Stimulated activated CD8-positive, alpha-beta memory T cell treated with anti-CD3 and anti-CD28 coated beads, Interleukin-7, amount 100 ng/mL, for 4 hours (primary cell): ENCODE results near the gene ZNF566.
"Not testable (repeated sequence)": the region's sequence is repeated elsewhere in the genome, so short reads cannot be mapped to it uniquely, and the experiment has no call there.

ENCODE experiments used
- DNase-seq, 2 donors: peaks; one replicate each; pipeline ENCODE4 v3.0.0-alpha.2; 2020; ENCODE audit warnings: low read depth in 2 of 2

The ZNF566 gene

DNA sequence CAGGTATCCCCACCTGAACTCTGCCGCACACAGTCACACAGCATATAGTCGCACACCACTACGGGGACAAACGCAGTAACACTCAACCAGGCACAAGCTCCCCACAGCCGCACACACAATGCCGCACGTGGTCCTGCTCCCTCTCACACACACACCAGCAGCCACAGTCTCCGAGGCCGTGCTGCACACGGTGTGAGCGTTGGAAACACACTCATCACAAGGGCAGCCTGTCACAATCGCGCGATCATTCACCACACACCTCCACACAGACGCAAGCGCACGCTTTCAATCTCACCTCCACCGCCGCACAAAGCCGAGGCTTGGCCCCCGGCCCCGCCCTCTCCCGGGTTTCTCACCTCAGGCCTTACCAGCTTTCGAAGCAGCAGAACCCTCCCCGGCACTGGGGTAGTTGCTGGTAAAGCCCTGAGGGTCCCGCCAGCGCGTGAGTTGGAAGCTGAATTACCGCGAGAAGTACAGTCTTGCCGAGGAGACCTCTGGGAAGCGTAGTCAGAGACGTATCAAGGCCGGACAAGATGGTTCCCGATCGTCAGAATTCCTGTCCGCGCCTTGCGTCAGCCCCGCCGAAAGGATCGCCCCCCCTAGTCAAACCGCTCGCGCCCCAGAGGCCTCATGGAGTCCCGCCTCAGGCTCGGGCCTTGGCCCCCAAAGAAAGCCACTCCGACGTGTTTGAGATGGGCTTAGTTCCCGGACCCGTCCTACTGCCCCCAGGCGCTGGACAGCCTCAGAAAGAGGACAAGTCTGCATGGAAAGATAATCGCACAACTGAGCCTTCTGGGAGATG, at the start of gene ZNF566:
TSS of gene ZNF566 (minus strand) at position 444 of the 802 bp plus-strand sequence. CDS start 13,004 bp downstream, outside the sequence.
- DNase-seq, result peak; percentile 93 to 95

DNA sequence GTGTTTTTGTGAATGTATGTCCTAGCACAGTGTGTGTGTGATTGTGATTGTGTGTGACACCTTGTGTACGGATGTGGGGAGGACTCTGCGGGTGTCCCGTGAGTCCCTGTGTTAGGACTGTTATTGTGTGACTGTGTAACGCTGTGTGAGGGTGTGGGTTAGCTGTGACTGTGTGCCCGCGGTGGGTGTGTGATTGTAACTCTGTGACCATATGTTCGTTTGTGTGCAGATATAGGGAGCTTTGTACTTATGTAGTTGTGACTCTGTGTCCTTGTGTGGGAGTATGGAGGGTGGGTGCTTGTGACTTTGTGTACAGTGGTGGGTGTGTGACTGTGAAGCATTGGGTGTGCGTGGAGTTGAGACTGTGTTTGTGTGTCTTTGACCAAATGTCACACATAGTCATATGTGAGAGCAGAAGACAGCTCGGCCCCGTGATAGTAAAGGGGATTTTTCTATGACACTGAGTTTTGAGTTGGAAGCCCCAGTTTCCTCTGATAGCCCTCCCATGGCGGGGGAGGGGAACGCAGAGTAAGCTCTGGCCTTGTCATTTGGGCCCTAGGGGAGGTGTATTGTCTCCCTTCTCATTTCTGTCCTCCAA, 39.7 kb upstream of the ZNF566 start:
- DNase-seq, result peak; percentile 6 to 9

DNA sequence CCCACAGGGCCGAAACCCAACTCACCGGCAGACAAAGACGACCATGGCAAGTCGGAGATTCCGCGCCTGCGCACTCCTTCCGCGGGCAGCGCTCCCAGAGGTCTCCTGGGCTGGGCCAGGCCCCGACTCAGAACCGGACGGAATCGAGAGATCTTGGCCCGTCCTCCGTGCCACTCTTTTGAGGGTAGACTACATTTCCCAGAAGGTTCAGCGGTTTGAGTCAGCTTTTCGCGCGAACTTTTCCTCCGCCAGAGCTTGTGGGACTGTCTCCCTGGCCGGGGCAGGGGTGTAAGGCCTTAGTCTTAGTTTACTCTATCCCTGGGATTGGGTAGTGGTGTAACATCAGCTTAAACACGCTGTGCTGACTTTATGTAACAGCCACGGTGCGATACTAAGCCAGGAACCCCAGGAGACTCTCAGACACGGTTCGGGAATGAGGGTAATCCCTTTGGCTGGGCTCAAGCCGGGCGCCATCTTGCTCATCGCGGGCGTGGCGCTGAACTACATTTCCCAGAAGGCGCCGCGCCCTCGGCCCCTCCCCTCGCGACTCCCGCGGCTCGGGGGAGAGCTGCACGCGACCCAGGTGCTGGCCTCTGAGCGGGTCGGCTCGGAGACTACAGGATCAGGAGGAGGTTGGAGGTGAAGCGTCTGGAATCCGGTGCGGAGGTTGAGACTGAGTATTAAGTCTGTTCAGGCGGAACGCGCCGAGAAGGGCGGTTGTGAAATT, 39.0 kb upstream of the ZNF566 start, which contains the start of gene ZNF260:
TSS of gene ZNF260 (minus strand) at position 78 of the 727 bp plus-strand sequence. CDS start 13,033 bp downstream, outside the sequence.
- peak; percentile 89 for DNase-seq

DNA sequence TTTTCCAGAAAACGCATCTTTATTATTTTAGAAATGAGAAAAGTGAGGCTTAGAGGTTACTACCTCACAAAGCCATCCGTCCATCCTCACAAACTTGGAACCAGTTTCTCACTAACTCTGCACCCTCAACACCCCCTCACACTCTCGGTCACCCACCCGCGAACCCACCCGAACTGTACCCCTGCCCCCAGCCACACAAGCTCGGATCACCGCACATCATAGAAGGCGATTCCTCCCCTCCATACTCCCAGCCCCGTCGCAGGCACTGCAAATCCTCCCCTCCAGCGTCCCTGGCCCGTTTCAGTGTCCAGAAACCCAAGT, 38.5 kb upstream of the ZNF566 start:
- DNase-seq, result no peak

DNA sequence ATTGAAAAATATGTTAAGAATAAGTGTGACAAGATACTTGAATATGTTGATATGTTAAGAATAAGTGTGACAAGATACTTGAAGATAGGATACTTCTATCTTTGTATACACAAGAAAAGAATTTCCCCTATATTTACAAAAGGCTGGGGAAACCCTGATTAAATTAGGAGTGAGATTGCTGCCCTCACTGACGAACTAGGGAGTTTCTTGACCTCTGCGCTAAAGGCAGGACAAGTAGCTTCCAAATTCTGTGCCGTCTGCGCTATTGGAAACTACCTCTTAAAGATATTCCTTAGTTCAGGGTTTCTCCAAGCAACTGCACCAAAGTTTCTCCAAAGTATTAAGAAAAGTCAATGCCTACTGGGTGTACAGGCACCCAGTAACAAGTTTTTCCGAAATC, 38.0 kb upstream of the ZNF566 start:
- DNase-seq, result no peak

DNA sequence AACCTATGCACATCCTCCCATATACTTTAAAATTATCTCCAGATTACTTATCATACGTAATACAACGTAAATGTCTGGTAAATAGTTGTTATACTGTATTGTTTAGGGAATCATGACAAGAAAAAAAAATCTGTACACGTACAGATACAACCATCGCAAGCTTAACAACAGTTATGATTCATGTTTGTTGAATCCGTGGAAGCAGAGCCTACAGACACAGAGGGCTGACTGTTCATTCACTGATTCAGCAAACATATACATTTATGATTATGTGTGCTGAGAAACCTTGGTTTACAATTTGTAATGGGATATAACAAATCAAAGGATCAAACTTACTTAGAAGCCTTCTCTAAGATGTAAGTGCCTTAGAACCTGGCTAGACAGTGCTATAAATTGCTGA, 37.2 kb upstream of the ZNF566 start:
- no peak for DNase-seq

DNA sequence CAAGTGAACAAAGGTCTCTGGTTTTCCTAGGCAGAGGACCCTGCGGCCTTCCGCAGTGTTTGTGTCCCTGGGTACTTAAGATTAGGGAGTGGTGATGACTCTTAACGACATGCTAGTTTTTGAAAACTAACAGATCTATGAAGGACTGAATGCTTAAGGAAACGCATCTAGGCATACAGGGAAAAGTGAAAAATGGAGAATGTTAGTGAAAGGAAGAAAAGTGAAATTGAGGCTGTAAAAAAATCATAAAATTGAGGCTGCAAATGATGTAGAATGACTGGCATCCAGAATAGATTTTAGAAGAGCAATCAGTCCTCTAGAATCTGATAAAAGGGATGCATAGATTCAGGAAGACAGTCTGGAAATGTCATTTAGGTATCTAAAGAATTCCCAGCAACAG, 35.3 kb upstream of the ZNF566 start:
- no peak for DNase-seq

DNA sequence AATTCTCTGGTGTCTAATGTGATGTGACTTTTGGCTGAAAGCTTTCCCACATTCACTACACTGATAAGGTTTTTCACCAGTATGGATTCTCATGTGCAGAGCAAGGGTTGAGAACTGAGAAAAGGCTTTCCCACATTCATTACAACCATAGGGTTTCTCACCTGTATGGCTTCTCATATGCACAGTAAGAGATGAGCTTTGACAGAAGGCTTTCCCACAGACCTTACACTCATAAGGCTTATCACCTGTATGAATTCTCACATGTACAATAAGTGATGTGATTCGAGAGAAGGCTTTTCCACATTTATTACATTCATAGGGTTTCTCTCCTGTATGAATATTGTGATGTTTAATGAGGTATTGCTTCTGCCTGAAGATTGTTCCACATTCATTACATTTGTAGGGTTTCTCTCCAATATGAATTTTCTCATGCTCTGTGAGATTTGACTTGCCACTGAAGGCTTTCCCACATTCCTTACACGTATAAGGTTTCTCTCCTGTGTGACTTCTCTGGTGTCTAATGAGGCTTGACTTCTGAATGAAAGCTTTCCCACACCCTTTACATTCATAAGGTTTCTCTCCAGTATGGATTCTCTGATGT, 24.8 kb upstream of the ZNF566 start:
- no peak for DNase-seq

DNA sequence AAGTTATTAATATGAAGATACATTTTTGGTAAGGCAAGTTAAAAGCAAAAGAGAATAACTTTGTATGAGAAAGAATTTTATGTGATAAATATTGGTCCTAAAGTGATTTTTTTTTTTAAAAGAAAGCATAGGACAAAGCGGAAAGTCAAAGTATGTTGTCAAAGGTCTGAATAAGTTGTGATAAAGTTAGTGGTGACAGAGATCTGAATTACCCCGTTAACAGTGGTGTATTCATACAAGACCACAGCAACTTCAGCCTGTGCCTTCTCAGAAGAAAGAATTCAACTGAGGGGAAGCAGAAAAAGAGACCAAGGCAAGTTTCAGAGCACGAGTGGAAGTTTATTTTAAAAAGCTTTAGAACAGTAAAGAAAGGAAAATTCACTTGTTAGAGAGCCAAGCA, 19.0 kb upstream of the ZNF566 start:
- DNase-seq, result no peak

DNA sequence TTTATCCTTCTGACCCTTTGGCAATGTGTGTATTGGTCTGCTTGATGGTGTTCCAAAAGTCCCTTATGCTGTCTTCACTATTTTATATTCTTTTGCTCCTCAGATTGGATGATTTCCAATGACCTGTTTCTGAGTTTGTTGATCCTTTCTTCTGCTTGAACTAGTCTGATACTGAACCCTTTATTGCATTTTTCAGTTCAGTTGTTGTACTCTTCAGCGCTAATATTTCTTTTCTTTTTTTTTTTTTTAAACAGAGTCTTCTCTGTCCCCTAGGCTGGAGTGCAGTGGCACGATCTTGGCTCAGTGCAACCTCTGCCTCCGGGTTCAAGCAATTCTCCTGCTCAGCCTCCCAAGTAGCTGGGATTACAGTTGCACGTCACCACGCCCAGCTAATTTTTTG, 12.6 kb upstream of the ZNF566 start:
- DNase-seq, result no peak

DNA sequence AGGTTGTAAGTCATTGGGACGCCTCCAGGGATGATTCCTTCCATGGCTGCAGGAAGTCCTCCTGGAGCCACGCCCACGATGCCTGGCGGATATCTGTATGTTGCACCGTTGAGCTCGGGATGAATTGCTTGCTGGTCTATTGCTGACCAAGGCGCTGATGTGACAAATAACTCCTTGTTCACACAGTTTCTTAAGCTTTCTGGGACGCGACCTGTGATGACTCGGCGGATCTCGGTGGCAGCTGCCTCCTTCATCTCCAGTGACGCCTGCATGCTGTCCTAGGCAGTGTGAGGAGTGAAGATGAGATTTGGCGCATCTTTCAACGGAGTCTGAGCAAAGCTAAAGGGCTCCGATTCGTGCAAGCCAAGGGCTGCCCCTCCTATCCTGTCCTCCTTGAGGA, 7.6 kb upstream of the ZNF566 start:
- no peak for DNase-seq

DNA sequence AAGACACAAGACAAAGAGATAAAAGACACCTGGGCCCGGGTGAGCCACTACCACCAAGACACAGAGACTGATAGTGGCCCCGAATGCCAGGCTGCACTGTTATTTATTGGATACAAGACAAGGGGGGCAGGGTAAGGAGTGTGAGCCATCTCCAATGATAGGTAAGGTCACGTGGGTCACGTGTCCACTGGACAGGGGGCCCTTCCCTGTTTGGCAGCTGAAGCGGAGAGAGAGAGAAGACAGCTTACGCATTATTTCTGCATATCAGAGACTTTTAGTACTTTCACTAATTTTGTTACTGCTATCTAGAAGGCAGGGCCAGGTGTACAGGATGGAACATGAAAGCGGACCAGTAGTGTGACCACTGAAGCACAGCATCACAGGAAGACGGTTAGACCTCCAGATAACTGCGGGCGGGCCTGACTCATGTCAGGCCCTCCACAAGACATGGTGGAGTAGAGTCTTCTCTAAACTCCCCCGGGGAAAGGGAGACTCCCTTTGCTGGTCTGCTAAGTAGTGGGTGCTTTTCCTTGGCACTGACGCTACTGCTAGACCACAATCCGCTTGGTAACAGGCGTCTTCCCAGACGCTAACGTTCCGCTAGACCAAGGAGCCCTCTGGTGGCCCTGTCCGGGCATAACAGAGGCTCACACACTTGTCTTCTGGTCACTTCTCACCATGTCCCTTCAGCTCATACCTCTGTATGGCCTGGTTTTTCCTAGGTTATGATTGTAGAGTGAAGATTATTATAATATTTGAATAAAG, 3.5 kb upstream of the ZNF566 start:
- DNase-seq, result not testable (repeated sequence)

DNA sequence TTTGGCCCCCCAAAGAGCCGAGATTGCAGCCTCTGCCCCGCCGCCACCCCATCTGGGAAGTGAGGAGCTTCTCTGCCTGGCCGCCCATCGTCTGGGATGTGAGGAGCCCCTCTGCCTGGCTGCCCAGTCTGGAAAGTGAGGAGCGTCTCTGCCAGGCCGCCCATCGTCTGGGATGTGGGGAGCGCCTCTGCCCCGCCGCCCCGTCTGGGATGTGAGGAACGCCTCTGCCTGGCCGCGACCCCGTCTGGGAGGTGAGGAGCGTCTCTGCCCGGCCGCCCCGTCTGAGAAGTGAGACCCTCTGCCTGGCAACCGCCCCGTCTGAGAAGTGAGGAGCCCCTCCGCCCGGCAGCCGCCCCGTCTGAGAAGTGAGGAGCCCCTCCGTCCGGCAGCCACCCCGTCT, 1.5 kb upstream of the ZNF566 start:
- not testable (repeated sequence) for DNase-seq

DNA sequence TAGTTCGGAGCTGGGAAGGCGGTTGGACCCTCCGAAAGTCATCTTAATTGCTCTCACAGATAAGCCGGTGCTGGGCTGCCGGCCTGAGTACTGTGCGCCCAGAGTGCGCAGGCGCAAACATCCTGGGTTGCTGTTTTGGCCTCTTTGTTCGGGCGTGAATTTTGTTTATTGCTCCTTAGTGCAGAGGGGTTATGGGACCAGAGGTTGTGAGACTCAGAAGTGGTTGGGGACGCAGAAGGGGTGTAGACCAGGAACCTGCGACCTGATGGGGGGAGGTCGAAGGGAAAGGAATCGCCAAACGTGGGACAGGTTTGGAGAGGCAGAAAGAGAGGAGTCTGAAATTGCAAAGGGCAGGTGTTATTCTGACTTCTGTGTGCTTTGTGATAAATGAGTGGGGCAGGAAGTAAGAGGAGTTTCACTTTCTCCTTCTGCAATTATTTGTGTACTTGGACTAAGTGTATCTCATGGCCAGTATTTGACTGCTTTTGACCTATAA, 607 bp upstream of the ZNF566 start:
- peak; percentile 52 to 68 for DNase-seq

DNA sequence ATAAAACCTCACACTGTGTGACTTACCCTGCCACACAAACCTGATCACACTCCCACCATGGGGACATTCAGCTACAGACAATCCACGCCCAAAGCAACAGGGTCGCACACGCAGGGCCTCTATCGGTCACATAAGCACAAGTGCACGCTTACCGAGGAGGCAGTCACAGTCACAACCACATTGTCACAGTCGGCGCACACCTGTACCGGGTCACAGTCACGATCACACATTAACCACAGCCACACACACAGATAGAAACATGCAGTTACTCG, 579 bp downstream of the ZNF566 start:
- peak; percentile 23 to 35 for DNase-seq

DNA sequence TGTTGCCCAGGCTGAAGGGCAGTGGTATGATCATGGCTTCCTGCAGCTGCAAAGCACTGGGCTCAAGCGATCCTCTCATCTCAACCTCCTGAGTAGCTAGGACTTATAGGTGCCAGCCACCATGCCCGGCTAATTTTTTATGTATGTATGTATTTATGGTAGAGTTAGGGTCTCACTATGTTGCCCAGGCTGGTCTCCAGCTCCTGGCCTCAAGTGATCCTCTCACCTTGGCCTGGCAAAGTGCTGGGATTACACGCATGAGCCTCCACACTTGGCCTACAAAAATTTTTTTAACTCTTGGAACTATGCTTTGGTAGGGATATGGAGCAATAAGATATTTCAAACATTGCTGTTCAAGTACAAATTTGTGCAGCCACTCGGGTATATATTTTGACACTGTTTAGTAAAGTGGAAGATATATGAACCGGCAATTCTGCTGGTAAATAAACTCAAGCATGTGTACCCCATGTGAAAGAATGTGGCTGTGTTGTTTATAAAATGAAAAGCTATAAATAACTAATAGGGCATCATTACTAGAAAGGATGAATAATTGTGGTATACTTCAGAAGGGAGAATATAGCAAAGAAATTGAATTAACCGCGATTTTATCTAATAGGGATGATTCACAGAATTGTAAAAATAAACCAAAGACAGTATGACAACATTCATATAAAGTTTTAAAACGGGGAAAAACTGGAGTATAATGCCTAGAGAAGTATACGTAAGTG, 1.1 kb downstream of the ZNF566 start:
- no peak for DNase-seq

DNA sequence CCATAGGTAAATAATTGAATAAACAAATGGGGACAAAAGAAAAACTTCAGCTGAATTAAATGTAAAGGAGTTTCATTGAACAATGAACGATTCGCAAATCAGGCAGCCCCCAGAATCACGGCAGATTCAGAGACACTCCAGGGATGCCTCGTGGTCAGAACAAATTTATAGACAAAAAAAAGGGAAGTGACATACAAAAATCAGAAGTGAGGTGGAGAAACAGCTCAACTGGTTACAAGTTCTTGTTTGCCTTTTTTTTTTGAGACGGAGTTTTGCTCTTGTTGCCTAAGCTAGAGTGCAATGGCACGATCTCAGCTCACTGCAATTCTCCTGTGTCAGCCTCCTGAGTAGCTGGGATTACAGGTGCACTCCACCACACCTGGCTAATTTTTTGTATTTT, 5.7 kb downstream of the ZNF566 start:
- DNase-seq, result no peak

DNA sequence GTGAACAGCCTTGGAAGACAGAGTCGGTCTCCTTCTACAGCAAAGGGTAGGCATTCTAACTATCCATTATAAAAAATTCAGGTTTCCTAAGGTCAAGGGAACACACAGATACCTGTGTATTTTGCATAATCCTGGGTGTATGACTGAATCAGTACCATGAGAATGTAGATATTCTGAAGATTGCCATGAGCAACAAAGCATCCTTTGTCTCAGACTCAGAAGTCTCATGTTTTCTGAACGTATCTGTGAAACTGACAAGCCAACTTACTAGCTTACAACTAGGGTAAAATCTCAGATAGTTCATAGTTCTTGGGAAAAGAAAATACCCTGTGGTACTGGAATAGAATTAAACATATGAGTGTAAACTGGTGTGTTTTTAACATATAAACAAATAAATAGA, 6.5 kb downstream of the ZNF566 start:
- DNase-seq, result no peak

DNA sequence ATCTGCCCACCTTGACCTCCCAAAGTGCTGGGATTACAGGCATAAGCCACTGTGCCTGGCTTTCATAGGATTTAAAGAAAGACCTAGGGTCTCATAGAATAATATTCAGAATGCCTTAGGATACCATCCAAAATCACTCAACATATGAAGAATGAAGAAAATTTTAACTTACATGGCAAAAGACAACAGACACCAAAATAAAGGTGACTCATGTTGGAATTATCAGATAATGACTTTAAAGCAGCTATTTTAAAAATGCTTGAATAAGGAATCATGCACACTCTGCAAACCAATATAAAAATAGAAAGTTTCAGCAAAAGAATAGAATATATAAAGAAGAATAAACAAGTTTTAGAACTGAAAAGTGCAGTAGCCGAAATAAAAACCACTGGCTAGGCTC, 29.3 kb downstream of the ZNF566 start:
- no peak for DNase-seq

DNA sequence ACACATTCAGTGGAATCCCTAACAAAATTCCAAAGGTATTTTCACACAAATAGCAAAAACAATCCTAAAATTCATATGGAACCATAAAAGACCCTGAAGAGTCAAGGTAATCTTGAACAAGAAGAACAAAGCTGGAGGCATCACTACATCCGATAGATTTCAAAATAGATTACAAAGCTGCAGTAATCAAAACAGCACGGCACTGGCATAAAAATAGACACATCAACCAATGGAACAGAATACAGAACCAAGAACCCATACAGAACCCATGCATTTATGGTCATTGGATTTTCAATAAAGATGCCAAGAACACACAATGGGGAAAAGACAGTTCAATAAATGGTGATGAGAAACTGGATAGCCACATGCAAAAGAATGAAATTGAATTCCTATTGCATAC, 32.5 kb downstream of the ZNF566 start:
- no peak for DNase-seq

DNA sequence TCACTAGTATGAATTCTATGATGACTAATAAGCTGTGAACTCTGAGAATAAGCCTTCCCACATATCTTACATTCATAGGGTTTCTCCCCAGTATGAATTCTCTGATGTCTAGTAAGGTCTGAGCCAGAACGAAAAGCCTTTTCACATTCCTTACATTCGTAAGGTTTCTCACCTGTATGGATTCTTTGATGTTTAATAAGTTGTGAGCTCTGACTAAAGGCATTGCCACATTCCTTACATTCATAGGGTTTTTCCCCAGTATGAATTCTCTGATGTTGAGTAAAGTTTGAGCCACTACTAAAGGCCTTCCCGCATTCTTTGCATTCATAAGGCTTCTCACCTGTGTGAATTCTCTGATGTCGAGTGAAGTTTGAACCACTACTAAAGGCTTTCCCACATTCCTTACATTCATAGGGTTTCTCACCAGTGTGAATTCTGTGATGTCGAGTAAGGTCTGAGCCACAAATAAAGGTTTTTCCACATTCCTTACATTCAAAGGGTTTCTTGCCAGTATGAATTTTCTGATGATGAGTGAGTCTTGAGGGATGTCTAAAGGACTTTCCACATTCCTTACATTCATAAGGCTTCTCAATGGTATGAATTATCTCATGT, 40.2 kb downstream of the ZNF566 start:
- no peak for DNase-seq
